Fibroblast of lung (primary cell): Measurements from ENCODE around the gene DCLK2. TPM values are rescaled to one million over a fixed set of nuclear protein-coding genes. Genes with fewer than 3 reads are reported as not detected.

Experiments
- DNase-seq, 2 donors: peaks; one replicate each; pipeline versions ENCODE4 v3.0.0 to v3.0.0-alpha.2; 2010; ENCODE audit warnings: low read depth in 2 of 2
- H2AFZ ChIP-seq: 2 replicates; pipeline ENCODE4 v1.5.1; 2012; ENCODE audit warnings: low read length, control low read depth, inconsistent platforms
- H3K27ac ChIP-seq: 2 replicates; pipeline ENCODE4 v1.5.1; 2011; ENCODE audit warnings: low read length, control low read depth; ENCODE audit not compliant: insufficient read depth
- H3K27me3 ChIP-seq: 2 replicates; pipeline ENCODE4 v1.5.1; 2011; ENCODE audit warnings: mild to moderate bottlenecking, low read length; ENCODE audit not compliant: control insufficient read depth, insufficient read depth
- H3K36me3 ChIP-seq: 2 replicates; pipeline ENCODE4 v1.5.1; 2011; ENCODE audit warnings: low read length; ENCODE audit not compliant: control insufficient read depth, insufficient read depth
- H3K4me1 ChIP-seq: 2 replicates; pipeline ENCODE4 v1.5.1; 2011; ENCODE audit warnings: low read length; ENCODE audit not compliant: control insufficient read depth, insufficient read depth; ENCODE audit errors: extremely low read depth
- H3K4me2 ChIP-seq: 2 replicates; pipeline ENCODE4 v1.5.1; 2011; ENCODE audit warnings: low read length, control low read depth; ENCODE audit not compliant: insufficient read depth; ENCODE audit errors: extremely low read depth
- H3K4me3 ChIP-seq, 4 experiments: fragments of 200-600 bp in 1 of 4; sonication (generic) in 1 of 4; replicated peaks in 1 of 4; 2 replicates each; pipeline ENCODE4 v1.5.1; 2011 to 2016; ENCODE audit warnings: low read length in 4 of 4, low read depth in 3 of 4, mild to moderate bottlenecking in 3 of 4, control low read depth in 2 of 4, inconsistent platforms in 1 of 4, mixed read lengths in 1 of 4; ENCODE audit not compliant: insufficient read depth in 1 of 4; ENCODE audit errors: control extremely low read depth in 1 of 4
- H3K79me2 ChIP-seq: 2 replicates; pipeline ENCODE4 v1.5.1; 2012; ENCODE audit warnings: mild to moderate bottlenecking, low read length, inconsistent platforms; ENCODE audit not compliant: control insufficient read depth, insufficient read depth
- H3K9ac ChIP-seq: 2 replicates; pipeline ENCODE4 v1.5.1; 2011; ENCODE audit warnings: mild to moderate bottlenecking, low read length, control low read depth; ENCODE audit not compliant: insufficient read depth
- H3K9me3 ChIP-seq: 2 replicates; pipeline ENCODE4 v1.5.1; 2012; ENCODE audit warnings: low read depth, low read length; ENCODE audit not compliant: control insufficient read depth, insufficient read depth
- H4K20me1 ChIP-seq: 2 replicates; pipeline ENCODE4 v1.5.1; 2011; ENCODE audit warnings: low read length; ENCODE audit not compliant: control insufficient read depth, insufficient read depth; ENCODE audit errors: extremely low read depth
- EZH2 ChIP-seq: IDR thresholded peaks from 2 replicates; pipeline ENCODE4 v1.5.1; 2012; ENCODE audit warnings: low read length, control low read depth, mild to moderate bottlenecking; ENCODE audit errors: missing control alignments
- polyA plus RNA-seq, 2 donors: library from polyadenylated mRNA; depleted of rRNA in 1 of 2; stranded (reverse) in 1 of 2; unstranded in 1 of 2; fragments of >200 nt; gene quantifications; 2 replicates each; pipeline ENCODE4 v1.2.1, GENCODE V29; 2011 to 2012; ENCODE audit warnings: missing spikeins in 1 of 2
- total RNA-seq: library from RNA; depleted of rRNA; stranded (reverse); fragments of >200 nt; gene quantifications from 2 replicates; pipeline ENCODE4 v1.2.1, GENCODE V29; 2014
- TF ChIP-seq, protein P1 (sequence below), 2 donors: IDR thresholded peaks in 1 of 2; conservative IDR thresholded peaks in 1 of 2; 1 replicate in 1 of 2; 2 replicates in 1 of 2; pipeline ENCODE4 v1.5.1; 2011 to 2012; ENCODE audit warnings: low read length in 2 of 2, control low read depth in 1 of 2, inconsistent platforms in 1 of 2, low read depth in 1 of 2, mild to moderate bottlenecking in 1 of 2

DCLK2 gene
- total and polyA plus RNA-seq, 2 donors (not counting 1 experiment from before 2014, with no cell fraction given) = 3.8 to 14.0 TPM

DNA sequence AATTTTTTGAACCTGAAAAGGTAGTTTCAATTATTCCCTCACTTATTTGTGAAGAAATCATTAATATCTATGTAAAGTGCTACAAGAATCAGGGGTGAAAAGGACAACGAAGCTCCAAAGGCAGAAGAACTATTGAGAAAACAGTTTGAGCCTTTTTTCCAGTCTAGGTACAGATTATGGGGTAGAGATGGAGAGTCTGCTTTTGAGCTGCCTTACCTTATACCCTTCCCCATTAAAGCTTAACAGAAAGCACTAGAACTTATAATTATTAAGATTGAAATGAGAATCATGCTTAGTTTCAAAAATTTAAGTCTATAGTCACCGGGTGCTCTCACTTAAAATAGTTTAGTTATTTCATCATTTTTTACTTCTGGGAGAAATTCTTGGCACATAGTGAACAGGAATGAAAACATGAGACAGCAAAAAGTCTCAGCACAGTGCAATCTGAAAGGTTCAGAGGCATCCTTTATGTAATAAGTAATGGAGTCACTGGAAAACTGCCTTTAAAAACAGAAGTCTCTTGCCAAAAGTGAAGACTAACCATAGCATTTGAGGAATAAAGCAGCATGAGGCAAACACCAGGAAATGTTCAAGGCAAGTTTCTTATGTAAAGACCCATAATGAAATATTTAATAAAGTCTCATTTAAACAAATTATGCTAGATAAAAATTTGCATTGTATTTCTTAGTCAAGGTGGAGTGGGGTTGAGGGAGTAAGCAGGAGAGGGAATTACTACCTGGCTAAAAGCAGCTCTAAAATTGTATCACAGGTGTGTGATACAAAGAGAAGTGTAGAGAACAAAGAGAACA, 5.1 kb upstream of the DCLK2 start:
- peak; percentile 95 to 96 for DNase-seq
- H3K27me3 ChIP-seq = no peaks in the 10 kb centered on the region
- H2AFZ ChIP-seq = no peak overlapping the region
- H3K36me3 ChIP-seq = no peaks in the 10 kb centered on the region
- H3K4me3 ChIP-seq = no peak overlapping the region
- peaks cover 2% of the 10 kb centered on the region for H3K4me1 ChIP-seq
- TF ChIP-seq, protein P1, sequence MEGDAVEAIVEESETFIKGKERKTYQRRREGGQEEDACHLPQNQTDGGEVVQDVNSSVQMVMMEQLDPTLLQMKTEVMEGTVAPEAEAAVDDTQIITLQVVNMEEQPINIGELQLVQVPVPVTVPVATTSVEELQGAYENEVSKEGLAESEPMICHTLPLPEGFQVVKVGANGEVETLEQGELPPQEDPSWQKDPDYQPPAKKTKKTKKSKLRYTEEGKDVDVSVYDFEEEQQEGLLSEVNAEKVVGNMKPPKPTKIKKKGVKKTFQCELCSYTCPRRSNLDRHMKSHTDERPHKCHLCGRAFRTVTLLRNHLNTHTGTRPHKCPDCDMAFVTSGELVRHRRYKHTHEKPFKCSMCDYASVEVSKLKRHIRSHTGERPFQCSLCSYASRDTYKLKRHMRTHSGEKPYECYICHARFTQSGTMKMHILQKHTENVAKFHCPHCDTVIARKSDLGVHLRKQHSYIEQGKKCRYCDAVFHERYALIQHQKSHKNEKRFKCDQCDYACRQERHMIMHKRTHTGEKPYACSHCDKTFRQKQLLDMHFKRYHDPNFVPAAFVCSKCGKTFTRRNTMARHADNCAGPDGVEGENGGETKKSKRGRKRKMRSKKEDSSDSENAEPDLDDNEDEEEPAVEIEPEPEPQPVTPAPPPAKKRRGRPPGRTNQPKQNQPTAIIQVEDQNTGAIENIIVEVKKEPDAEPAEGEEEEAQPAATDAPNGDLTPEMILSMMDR (conservative IDR thresholded peaks at IDR 0.05 in 1 of 2, IDR thresholded peaks at IDR 0.05 in 1 of 2; ENCODE audit: low read depth in 1 of 2, low read length in 2 of 2) = no peak
- no peak for TF ChIP-seq EZH2
- peak overlapping the region; percentile 21 for H3K4me2 ChIP-seq
- no peaks in the 10 kb centered on the region for H3K79me2 ChIP-seq
- H4K20me1 ChIP-seq = no peaks in the 10 kb centered on the region
- no peak overlapping the region for H3K27ac ChIP-seq
- H3K9me3 ChIP-seq = no peaks in the 10 kb centered on the region
- no peak overlapping the region for H3K9ac ChIP-seq

DNA sequence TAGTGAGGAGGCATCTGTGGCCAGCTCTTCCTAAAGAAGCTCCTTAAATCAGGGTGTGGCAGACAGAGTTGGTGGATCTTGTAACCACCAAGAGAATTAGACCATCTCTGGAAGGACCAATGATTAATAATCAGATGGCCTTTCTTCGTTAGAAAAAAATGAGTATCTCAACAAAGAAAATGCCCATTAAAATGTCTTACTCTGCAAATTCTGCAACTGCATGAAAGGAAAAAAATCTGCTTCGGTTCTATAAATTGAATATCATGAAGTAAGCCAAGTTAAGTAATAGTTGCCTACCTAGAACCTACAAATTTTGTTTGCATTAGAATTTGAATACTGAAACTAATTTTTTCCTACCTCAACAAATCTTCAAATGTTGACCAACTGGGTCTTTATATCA, 4.2 kb upstream of the DCLK2 start:
- Histone ChIP-seq H2AFZ (no peak overlapping the region), H3K27ac (no peak overlapping the region), H3K4me1 (peaks cover 2% of the 10 kb centered on the region), H3K9ac (no peak overlapping the region), H3K4me2 (no peak overlapping the region), H3K9me3 (no peaks in the 10 kb centered on the region), H3K27me3 (no peaks in the 10 kb centered on the region), H4K20me1 (no peaks in the 10 kb centered on the region), H3K4me3 (no peak overlapping the region), H3K79me2 (peaks cover 2% of the 10 kb centered on the region), H3K36me3 (no peaks in the 10 kb centered on the region)
- TF ChIP-seq, protein P1 (conservative IDR thresholded peaks at IDR 0.05 in 1 of 2, IDR thresholded peaks at IDR 0.05 in 1 of 2; ENCODE audit: low read depth in 1 of 2, low read length in 2 of 2) = no peak
- TF ChIP-seq EZH2 = no peak
- no peak for DNase-seq

DNA sequence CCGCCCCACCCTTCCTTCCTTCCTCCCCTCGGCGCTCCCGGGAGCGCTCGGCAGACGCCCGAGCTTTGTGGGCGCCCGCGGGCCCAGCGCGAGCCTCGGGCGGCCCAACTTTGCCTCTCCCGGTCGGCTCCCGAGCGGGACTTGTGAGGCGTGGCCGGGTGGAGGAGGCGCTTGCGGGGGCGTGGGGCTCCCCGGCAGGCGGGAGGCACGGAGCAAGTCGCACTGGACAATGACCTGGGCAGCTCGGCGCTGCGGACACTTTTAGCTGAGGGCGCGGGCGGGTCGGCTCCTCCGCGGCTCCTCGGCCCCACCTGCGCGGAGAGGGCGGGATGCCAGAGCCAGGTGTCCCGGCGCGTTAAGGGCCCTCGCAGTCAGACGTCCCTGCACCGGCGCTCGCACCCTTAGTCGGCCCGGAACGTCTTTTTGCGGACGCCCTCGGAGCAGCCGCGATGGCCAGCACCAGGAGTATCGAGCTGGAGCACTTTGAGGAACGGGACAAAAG, 385 bp downstream of the DCLK2 start:
- no peaks in the 10 kb centered on the region for H3K9me3 ChIP-seq
- peak overlapping the region; percentile 86 for H2AFZ ChIP-seq
- peak overlapping the region; percentile 69 for H3K9ac ChIP-seq
- peak overlapping the region; percentile 60 to 90 (median 80) for H3K4me3 ChIP-seq
- peak overlapping the region; percentile 87 for H3K4me2 ChIP-seq
- TF ChIP-seq EZH2 = no peak
- TF ChIP-seq, protein P1 (conservative IDR thresholded peaks at IDR 0.05 in 1 of 2, IDR thresholded peaks at IDR 0.05 in 1 of 2; ENCODE audit: low read depth in 1 of 2, low read length in 2 of 2) = no peak
- no peaks in the 10 kb centered on the region for H3K36me3 ChIP-seq
- no peaks in the 10 kb centered on the region for H3K4me1 ChIP-seq
- H3K27me3 ChIP-seq = no peaks in the 10 kb centered on the region
- peaks cover 22% of the 10 kb centered on the region for H3K79me2 ChIP-seq
- H3K27ac ChIP-seq = peak overlapping the region; percentile 67
- no peaks in the 10 kb centered on the region for H4K20me1 ChIP-seq
- DNase-seq = peak; percentile 50 to 59
